HCT116 (cell line): Measurements from ENCODE around the gene TRPC4. TPM values are rescaled to one million over a fixed set of nuclear protein-coding genes. Genes with fewer than 3 reads are reported as not detected.

Experiments used
- ATAC-seq: fragments of 200-7000 bp; cut with Tn5 transposase; 2 replicates; pipeline ENCODE4 v1.9.1; 2020; ENCODE audit warnings: mild to moderate bottlenecking, moderate library complexity
- BruUV-seq: library from RNA; stranded (reverse); fragments of 400-500 nt; replicated peaks from 2 replicates; lab custom pipeline; 2021; lab: Mats Ljungman, UMichigan
- CTCF ChIA-PET: fragments of 300-600 bp; sonication (Branson Sonifier 250); formaldehyde crosslinking; loops from one replicate; lab custom pipeline; 2021; ENCODE audit warnings: antibody characterized with exemption; lab: Charles Lee
- POLR2A ChIA-PET: fragments of 300-600, 350-600 bp; sonication (Branson Sonifier 250); formaldehyde crosslinking; loops from one replicate; lab custom pipeline; 2021; ENCODE audit warnings: antibody characterized with exemption; lab: Charles Lee
- RAD21 ChIA-PET, 2 experiments: fragments of 300-600 bp; sonication (Branson Sonifier 250); formaldehyde crosslinking; loops; one replicate each; lab custom pipeline; 2023; ENCODE audit warnings: low total read pairs in 2 of 2; ENCODE audit not compliant: uncharacterized antibody in 2 of 2, unreplicated experiment in 2 of 2, low non-redundant PET in 1 of 2; lab: Charles Lee
- DNase-seq: peaks from one replicate; pipeline ENCODE4 v3.0.0-alpha.2; 2010; ENCODE audit warnings: low read depth, low spot score
- H2AFZ ChIP-seq: fragments of 200-600 bp; shearing (Covaris generic), sonication (generic); 2 replicates; pipeline ENCODE4 v1.6.1; 2017; ENCODE audit warnings: low read depth, mixed run types, mixed read lengths, antibody characterized with exemption, low read length; ENCODE audit not compliant: poor library complexity, severe bottlenecking
- H3K27ac ChIP-seq: 2 replicates; pipeline ENCODE4 v1.5.1; 2012; ENCODE audit warnings: low read depth, low read length
- H3K27me3 ChIP-seq: fragments of 200-600 bp; sonication (generic); 2 replicates; pipeline ENCODE4 v1.6.1; 2016; ENCODE audit warnings: mixed run types, low read length, mixed read lengths; ENCODE audit not compliant: insufficient read depth
- H3K36me3 ChIP-seq, 2 experiments: fragments of 200-500 bp in 1 of 2; fragments of 200-600 bp in 1 of 2; sonication (Bioruptor generic) in 1 of 2; sonication (generic) in 1 of 2; 2 replicates each; pipeline versions ENCODE4 v1.5.1 to v1.6.1; 2014 to 2016; ENCODE audit warnings: low read length in 2 of 2, inconsistent platforms in 1 of 2, mixed read lengths in 1 of 2, mixed run types in 1 of 2; ENCODE audit not compliant: insufficient read depth in 2 of 2, control insufficient read depth in 1 of 2
- H3K4me1 ChIP-seq, 2 experiments: fragments of 200-600 bp in 1 of 2; sonication (generic) in 1 of 2; 2 replicates each; pipeline versions ENCODE4 v1.5.1 to v1.6.1; 2012 to 2017; ENCODE audit warnings: low read length in 2 of 2, inconsistent platforms in 1 of 2, mild to moderate bottlenecking in 1 of 2, mixed read lengths in 1 of 2, mixed run types in 1 of 2, moderate library complexity in 1 of 2; ENCODE audit not compliant: insufficient read depth in 2 of 2, control insufficient read depth in 1 of 2
- H3K4me2 ChIP-seq: fragments of 200-600 bp; sonication (generic); 2 replicates; pipeline ENCODE4 v1.6.1; 2017; ENCODE audit warnings: mixed run types, low read length, mixed read lengths
- H3K4me3 ChIP-seq, 2 experiments: fragments of 200-600 bp in 1 of 2; sonication (generic) in 1 of 2; replicated peaks in 1 of 2; 2 replicates each; pipeline ENCODE4 v1.5.1; 2011 to 2016; ENCODE audit warnings: low read length in 2 of 2, control low read depth in 1 of 2, low read depth in 1 of 2, mild to moderate bottlenecking in 1 of 2, mixed read lengths in 1 of 2, mixed run types in 1 of 2
- H3K79me2 ChIP-seq: fragments of 200-600 bp; sonication (generic); 2 replicates; pipeline ENCODE4 v1.6.1; 2017; ENCODE audit warnings: mild to moderate bottlenecking, mixed run types, low read length, moderate library complexity, mixed read lengths; ENCODE audit not compliant: insufficient read depth
- H3K9ac ChIP-seq: fragments of 200-600 bp; sonication (generic); 2 replicates; pipeline ENCODE4 v1.6.1; 2016; ENCODE audit warnings: low read length, mixed read lengths
- H3K9me2 ChIP-seq: fragments of 200-600 bp; sonication (generic), shearing (Covaris generic); 2 replicates; pipeline ENCODE4 v1.6.1; 2017; ENCODE audit warnings: mixed run types, mild to moderate bottlenecking, moderate library complexity; ENCODE audit not compliant: insufficient read depth
- H3K9me3 ChIP-seq, 2 experiments: fragments of 200-500 bp in 1 of 2; fragments of 200-600 bp in 1 of 2; sonication (Bioruptor generic) in 1 of 2; sonication (generic) in 1 of 2; 2 replicates each; pipeline ENCODE4 v1.6.1; 2014 to 2017; ENCODE audit warnings: low read length in 2 of 2, mixed read lengths in 2 of 2, inconsistent platforms in 1 of 2, low read depth in 1 of 2, mild to moderate bottlenecking in 1 of 2, mixed run types in 1 of 2, moderate library complexity in 1 of 2; ENCODE audit not compliant: control insufficient read depth in 1 of 2, insufficient read depth in 1 of 2
- H4K20me1 ChIP-seq: fragments of 200-600 bp; sonication (generic), shearing (Covaris generic); 2 replicates; pipeline ENCODE4 v1.6.1; 2017; ENCODE audit warnings: mixed run types, mild to moderate bottlenecking, moderate library complexity; ENCODE audit not compliant: insufficient read depth
- CBX3 ChIP-seq: IDR thresholded peaks from 2 replicates; pipeline ENCODE4 v1.6.1; 2012; ENCODE audit warnings: low read depth
- POLR2A ChIP-seq: IDR thresholded peaks from 2 replicates; pipeline ENCODE4 v1.7.0; 2011; ENCODE audit warnings: borderline replicate concordance; ENCODE audit not compliant: insufficient read depth, insufficient read length; ENCODE audit errors: extremely low read depth
- SIN3A ChIP-seq: IDR thresholded peaks from 2 replicates; pipeline ENCODE4 v1.6.1; 2012; ENCODE audit warnings: low read depth
- SP1 ChIP-seq: IDR thresholded peaks from 2 replicates; pipeline ENCODE4 v1.6.1; 2012; ENCODE audit warnings: low read depth
- SRF ChIP-seq: IDR thresholded peaks from 2 replicates; pipeline ENCODE4 v1.6.1; 2012; ENCODE audit warnings: low read depth
- TCF7L2 ChIP-seq: IDR thresholded peaks from 2 replicates; pipeline ENCODE4 v1.7.0; 2011; ENCODE audit warnings: borderline replicate concordance, inconsistent platforms; ENCODE audit not compliant: insufficient read depth, insufficient read length; ENCODE audit errors: extremely low read depth
- YY1 ChIP-seq: IDR thresholded peaks from 2 replicates; pipeline ENCODE4 v1.6.1; 2011; ENCODE audit warnings: low read length, low read depth, moderate library complexity, mild to moderate bottlenecking; ENCODE audit not compliant: insufficient replicate concordance; ENCODE audit errors: extremely low read depth
- ZNF274 ChIP-seq: fragments of 200-500 bp; sonication (Bioruptor generic); IDR thresholded peaks from 2 replicates; pipeline ENCODE4 v1.6.1; 2014; ENCODE audit warnings: mild to moderate bottlenecking, low read depth, low read length, inconsistent platforms
- intact Hi-C: fragments of 100-400 bp; cut with micrococcal nuclease; formaldehyde crosslinking; loops from 2 replicates; pipeline ENCODE4 v1.10.0; 2022
- total RNA-seq: library from RNA; stranded (reverse); gene quantifications from one replicate; pipeline ENCODE4 v1.2.1, GENCODE V29; 2021; ENCODE audit not compliant: unreplicated experiment
- TF ChIP-seq, protein P1 (sequence below), 3 experiments: fragments of 200-600 bp in 1 of 3; sonication (generic) in 1 of 3; IDR thresholded peaks in 2 of 3; conservative IDR thresholded peaks in 1 of 3; 2 replicates each; pipeline ENCODE4 v1.5.1; 2012 to 2017; ENCODE audit warnings: low read depth in 2 of 3, low read length in 2 of 3, antibody characterized with exemption in 1 of 3, borderline replicate concordance in 1 of 3, control low read depth in 1 of 3, mild to moderate bottlenecking in 1 of 3, mixed read lengths in 1 of 3, mixed run types in 1 of 3, moderate library complexity in 1 of 3; ENCODE audit not compliant: insufficient read depth in 1 of 3
- TF ChIP-seq, protein P2 (sequence below): IDR thresholded peaks from 2 replicates; pipeline ENCODE4 v1.6.1; 2011; ENCODE audit warnings: mild to moderate bottlenecking, low read length, moderate library complexity; ENCODE audit not compliant: insufficient replicate concordance; ENCODE audit errors: extremely low read depth

Gene TRPC4
- total RNA-seq, 1 experiment from 2014 or later: not detected

DNA sequence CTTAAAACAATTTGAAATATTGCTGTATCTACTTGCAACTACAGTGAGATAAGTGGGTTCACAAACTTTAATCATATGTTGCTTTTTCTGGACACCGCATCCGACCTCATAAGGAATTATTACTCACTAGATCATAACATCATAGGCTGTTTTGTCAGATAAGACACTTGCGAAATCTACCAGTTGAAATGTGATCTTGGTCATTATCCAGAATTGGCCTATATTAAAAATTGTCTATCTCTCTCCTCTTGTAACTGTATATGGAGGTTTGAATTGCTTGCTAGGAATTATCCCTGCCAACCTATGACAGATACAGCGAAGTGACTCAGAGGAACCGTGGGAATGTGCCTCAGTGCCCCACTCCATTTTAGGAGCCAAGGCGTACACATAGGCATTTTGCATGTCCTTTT lies 154.0 kb downstream of the TRPC4 start:
- intact Hi-C loops: no loop called here
- Histone ChIP-seq H3K4me1 (no peaks in the 10 kb centered on the region), H3K79me2 (no peaks in the 10 kb centered on the region), H3K9me3 (peaks cover 24 to 27% of the 10 kb centered on the region in 2 experiments; a peak in 3 of 4 replicates), H2AFZ (no peak overlapping the region), H3K36me3 (no peaks in the 10 kb centered on the region), H3K4me2 (no peak overlapping the region), H3K27me3 (no peaks in the 10 kb centered on the region), H4K20me1 (no peaks in the 10 kb centered on the region), H3K9ac (no peak overlapping the region)
- ChIA-PET CTCF (no interaction called here), POLR2A (no interaction called here), RAD21 (no interaction called here)
- no peak for DNase-seq
- TF ChIP-seq TCF7L2: no peak
- no peak for TF ChIP-seq CBX3
- no peak for TF ChIP-seq YY1
- no peak for TF ChIP-seq SIN3A
- TF ChIP-seq ZNF274: no peak
- TF ChIP-seq, protein P1, sequence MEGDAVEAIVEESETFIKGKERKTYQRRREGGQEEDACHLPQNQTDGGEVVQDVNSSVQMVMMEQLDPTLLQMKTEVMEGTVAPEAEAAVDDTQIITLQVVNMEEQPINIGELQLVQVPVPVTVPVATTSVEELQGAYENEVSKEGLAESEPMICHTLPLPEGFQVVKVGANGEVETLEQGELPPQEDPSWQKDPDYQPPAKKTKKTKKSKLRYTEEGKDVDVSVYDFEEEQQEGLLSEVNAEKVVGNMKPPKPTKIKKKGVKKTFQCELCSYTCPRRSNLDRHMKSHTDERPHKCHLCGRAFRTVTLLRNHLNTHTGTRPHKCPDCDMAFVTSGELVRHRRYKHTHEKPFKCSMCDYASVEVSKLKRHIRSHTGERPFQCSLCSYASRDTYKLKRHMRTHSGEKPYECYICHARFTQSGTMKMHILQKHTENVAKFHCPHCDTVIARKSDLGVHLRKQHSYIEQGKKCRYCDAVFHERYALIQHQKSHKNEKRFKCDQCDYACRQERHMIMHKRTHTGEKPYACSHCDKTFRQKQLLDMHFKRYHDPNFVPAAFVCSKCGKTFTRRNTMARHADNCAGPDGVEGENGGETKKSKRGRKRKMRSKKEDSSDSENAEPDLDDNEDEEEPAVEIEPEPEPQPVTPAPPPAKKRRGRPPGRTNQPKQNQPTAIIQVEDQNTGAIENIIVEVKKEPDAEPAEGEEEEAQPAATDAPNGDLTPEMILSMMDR (IDR thresholded peaks at IDR 0.05 in 2 of 3, conservative IDR thresholded peaks at IDR 0.05 in 1 of 3; ENCODE audit: borderline replicate concordance in 1 of 3, insufficient read depth in 1 of 3, low read depth in 2 of 3, low read length in 2 of 3): no peak
- TF ChIP-seq, protein P2, sequence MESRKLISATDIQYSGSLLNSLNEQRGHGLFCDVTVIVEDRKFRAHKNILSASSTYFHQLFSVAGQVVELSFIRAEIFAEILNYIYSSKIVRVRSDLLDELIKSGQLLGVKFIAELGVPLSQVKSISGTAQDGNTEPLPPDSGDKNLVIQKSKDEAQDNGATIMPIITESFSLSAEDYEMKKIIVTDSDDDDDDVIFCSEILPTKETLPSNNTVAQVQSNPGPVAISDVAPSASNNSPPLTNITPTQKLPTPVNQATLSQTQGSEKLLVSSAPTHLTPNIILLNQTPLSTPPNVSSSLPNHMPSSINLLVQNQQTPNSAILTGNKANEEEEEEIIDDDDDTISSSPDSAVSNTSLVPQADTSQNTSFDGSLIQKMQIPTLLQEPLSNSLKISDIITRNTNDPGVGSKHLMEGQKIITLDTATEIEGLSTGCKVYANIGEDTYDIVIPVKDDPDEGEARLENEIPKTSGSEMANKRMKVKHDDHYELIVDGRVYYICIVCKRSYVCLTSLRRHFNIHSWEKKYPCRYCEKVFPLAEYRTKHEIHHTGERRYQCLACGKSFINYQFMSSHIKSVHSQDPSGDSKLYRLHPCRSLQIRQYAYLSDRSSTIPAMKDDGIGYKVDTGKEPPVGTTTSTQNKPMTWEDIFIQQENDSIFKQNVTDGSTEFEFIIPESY: no peak
- no peak for TF ChIP-seq POLR2A
- no peak for TF ChIP-seq SP1
- no peak for TF ChIP-seq SRF
- TF ChIP-seq, all 23 proteins: peak for 0
- ATAC-seq: no peak
- H3K27ac ChIP-seq: no peak overlapping the region
- no peak overlapping the region for H3K4me3 ChIP-seq
- H3K9me2 ChIP-seq: no peaks in the 10 kb centered on the region
- no TSS peak for BruUV-seq
